Gastroesophageal sphincter (tissue), 4 donors: ENCODE results near the gene PDCD4. TPM values are rescaled to one million over a fixed set of nuclear protein-coding genes. Genes with fewer than 3 reads are reported as not detected.

ENCODE experiments used
- ATAC-seq: fragments of 150-250 bp; one replicate; pipeline ENCODE4 v1.9.1; 2016; ENCODE audit warnings: mild to moderate bottlenecking, moderate library complexity
- H3K27ac ChIP-seq, 4 donors: fragments of 200-600 bp; sonication (generic) in 3 of 4; 1 replicate in 3 of 4; 2 replicates in 1 of 4; pipeline ENCODE4 v1.5.1; 2016 to 2019
- H3K27me3 ChIP-seq: fragments of 200-600 bp; sonication (generic); one replicate; pipeline ENCODE4 v1.5.1; 2019
- H3K36me3 ChIP-seq, 2 donors: fragments of 200-600 bp; sonication (generic); one replicate each; pipeline ENCODE4 v1.5.1; 2019; ENCODE audit warnings: control low read depth in 1 of 2
- H3K4me1 ChIP-seq, 3 donors: fragments of 200-600 bp; sonication (generic); 1 replicate in 2 of 3; 2 replicates in 1 of 3; pipeline ENCODE4 v1.5.1; 2016 to 2019; ENCODE audit warnings: control low read depth in 2 of 3
- H3K4me3 ChIP-seq, 2 donors: fragments of 200-600 bp; sonication (generic); one replicate each; pipeline ENCODE4 v1.5.1; 2019; ENCODE audit warnings: mild to moderate bottlenecking in 1 of 2, moderate library complexity in 1 of 2
- H3K9me3 ChIP-seq, 3 donors: fragments of 200-600 bp; sonication (generic); one replicate each; pipeline ENCODE4 v1.5.1; 2017 to 2019; ENCODE audit warnings: control low read depth in 2 of 3
- EP300 ChIP-seq: sonication (generic); formaldehyde crosslinking; IDR thresholded peaks from one replicate; pipeline ENCODE4 v1.6.1; 2017; ENCODE audit warnings: antibody characterized with exemption, mild to moderate bottlenecking
- POLR2A ChIP-seq, 2 donors: fragments of 450-650 bp; IDR thresholded peaks; one replicate each; pipeline ENCODE4 v1.6.1; 2017; ENCODE audit warnings: antibody characterized with exemption in 2 of 2, mild to moderate bottlenecking in 2 of 2, moderate library complexity in 1 of 2
- POLR2AphosphoS5 ChIP-seq: sonication (generic); formaldehyde crosslinking; IDR thresholded peaks from one replicate; pipeline ENCODE4 v1.6.1; 2017; ENCODE audit warnings: antibody characterized with exemption
- WGBS, 2 donors: methylation state at CpG; one replicate each; pipeline ENCODE4 v1.1.5; 2018; ENCODE audit warnings: low coverage in 1 of 2; 5-methylcytosine and 5-hydroxymethylcytosine counted together
- total RNA-seq, 4 donors: library from RNA; depleted of rRNA; stranded (reverse); fragments of >200 nt; gene quantifications; one replicate each; pipeline ENCODE4 v1.1.0, GENCODE V29; 2016
- TF ChIP-seq, protein P1 (sequence below), 4 experiments: fragments of 200-600 bp in 2 of 4; fragments of 450-650 bp in 2 of 4; sonication (generic) in 1 of 4; IDR thresholded peaks; one replicate each; pipeline ENCODE4 v1.5.1; 2017 to 2019; ENCODE audit warnings: antibody characterized with exemption in 4 of 4, mild to moderate bottlenecking in 2 of 4, moderate library complexity in 2 of 4

PDCD4 gene
- total RNA-seq, 4 donors from 2014 or later = 69.1 to 74.6 (median 72.2) TPM

DNA sequence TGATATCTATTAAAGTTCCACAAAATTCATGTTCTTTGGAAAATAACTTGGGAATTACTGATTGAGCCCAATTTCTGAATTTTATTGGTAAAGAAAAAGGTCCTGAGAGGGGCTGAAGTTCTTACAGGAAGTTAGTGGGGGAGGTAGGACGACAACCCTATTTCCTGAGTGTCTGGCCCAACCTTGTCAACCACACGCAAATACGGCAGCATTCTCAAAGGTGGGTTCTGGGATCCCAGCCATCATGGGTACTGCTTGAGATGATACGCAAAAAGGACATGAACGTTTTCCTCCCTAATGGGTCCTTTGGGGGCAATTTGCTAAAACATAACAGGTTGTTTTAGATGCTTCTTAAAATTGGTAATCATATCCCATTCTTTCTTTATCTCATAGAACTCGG is 2.7 kb upstream of the PDCD4 start:
- H3K9me3 ChIP-seq = no peaks in the 10 kb centered on the region
- TF ChIP-seq EP300 (no peak), POLR2AphosphoS5 (no peak), POLR2A (IDR thresholded peaks at IDR 0.05) (no peak)
- TF ChIP-seq, protein P1, sequence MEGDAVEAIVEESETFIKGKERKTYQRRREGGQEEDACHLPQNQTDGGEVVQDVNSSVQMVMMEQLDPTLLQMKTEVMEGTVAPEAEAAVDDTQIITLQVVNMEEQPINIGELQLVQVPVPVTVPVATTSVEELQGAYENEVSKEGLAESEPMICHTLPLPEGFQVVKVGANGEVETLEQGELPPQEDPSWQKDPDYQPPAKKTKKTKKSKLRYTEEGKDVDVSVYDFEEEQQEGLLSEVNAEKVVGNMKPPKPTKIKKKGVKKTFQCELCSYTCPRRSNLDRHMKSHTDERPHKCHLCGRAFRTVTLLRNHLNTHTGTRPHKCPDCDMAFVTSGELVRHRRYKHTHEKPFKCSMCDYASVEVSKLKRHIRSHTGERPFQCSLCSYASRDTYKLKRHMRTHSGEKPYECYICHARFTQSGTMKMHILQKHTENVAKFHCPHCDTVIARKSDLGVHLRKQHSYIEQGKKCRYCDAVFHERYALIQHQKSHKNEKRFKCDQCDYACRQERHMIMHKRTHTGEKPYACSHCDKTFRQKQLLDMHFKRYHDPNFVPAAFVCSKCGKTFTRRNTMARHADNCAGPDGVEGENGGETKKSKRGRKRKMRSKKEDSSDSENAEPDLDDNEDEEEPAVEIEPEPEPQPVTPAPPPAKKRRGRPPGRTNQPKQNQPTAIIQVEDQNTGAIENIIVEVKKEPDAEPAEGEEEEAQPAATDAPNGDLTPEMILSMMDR (IDR thresholded peaks at IDR 0.05) = no peak
- H3K36me3 ChIP-seq = no peaks in the 10 kb centered on the region
- peaks cover 0 to 38% (median 10%) of the 10 kb centered on the region in 3 donors for H3K4me1 ChIP-seq
- no peak for ATAC-seq
- no peak overlapping the region for H3K4me3 ChIP-seq
- no peaks in the 10 kb centered on the region for H3K27me3 ChIP-seq
- H3K27ac ChIP-seq = no peak overlapping the region
- 82 to 89% methylated on average over 6 of the region's 6 CpGs for WGBS, 2 donors

DNA sequence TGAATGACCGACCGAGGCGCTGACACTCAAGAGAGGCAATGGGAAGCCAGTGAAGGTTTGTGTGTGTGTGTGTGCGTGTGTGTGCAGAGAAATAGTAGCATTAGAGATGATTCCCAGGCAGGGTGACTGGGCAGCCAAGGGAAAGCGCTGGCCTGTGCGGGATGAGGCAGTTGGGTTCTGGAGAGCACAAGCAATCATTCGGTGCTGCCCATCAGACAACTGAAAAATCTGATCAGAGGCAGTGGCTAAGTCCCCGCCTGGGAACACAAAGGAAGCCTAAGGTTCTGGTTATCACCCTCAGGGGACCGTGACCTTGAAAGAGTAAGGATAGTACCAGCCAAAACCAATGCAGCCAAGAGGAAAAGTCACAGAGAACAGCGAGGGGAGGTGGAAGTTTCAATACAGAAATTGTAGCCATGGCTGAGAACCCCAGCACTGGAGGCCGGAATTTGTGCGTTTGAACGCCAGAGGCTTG is 868 bp upstream of the PDCD4 start:
- Histone ChIP-seq H3K27ac (peak overlapping the region; percentile 52 to 100 (median 96)), H3K4me3 (peak overlapping the region in 1 of 2 donors; percentile 76), H3K36me3 (no peaks in the 10 kb centered on the region), H3K27me3 (no peaks in the 10 kb centered on the region), H3K9me3 (no peaks in the 10 kb centered on the region), H3K4me1 (peaks cover 0 to 38% (median 7%) of the 10 kb centered on the region in 3 donors)
- no peak for ATAC-seq
- TF ChIP-seq POLR2A (IDR thresholded peaks at IDR 0.05) = no peak
- TF ChIP-seq, protein P1 (IDR thresholded peaks at IDR 0.05) = no peak
- WGBS, 2 donors = 60 to 62% methylated on average over 11 to 12 of the region's 13 CpGs

DNA sequence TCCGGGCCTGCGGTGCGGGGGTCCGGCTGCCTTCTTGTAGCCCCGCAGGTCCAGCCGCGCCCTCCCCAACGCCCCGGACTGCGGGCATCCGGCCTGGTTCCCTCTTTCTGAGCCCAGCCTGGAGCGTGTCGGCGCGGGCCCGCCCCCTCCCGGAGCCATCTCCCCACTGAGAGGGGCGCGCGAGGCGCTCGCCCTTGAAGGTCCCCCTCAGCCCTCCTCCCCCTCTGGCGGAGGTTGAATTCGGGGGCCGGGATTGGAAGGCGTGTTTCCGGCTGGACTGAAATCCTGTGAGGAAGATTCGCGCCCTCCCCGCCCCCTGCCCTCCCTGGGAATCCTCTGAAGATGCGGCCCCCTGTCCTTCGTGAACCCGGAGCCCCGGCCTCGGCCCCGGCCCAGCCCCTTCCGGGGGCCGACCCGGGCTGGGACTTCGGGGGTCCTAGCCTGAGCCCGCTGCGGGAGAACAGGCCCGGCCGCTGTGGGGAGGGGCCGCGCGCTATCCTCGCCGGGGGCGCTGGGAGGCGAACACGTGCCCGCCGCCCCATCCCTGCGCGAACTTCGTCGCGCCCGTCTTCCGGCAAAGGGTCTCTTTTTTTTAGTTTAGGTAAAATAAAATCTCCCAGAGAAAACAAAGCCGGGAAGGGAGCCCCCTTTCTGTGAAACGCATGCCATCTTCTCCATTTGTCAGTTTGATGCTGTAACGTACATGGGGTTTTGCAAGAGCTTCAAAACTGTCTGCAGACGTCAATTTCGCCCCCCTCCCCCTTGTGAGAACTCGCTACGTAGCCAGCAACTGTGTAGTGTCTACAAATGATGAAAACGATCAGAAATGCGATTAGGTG is 636 bp downstream of the PDCD4 start:
- Histone ChIP-seq H3K4me3 (peak overlapping the region; percentile 74 to 76), H3K27me3 (no peaks in the 10 kb centered on the region), H3K36me3 (peaks cover 0 to 11% of the 10 kb centered on the region in 2 donors), H3K4me1 (peaks cover 4 to 49% (median 7%) of the 10 kb centered on the region in 3 donors), H3K27ac (peak overlapping the region; percentile 84 to 100 (median 96)), H3K9me3 (no peaks in the 10 kb centered on the region)
- 0% methylated on average over 5 to 11 of the region's 70 CpGs for WGBS, 2 donors
- peak; percentile 72 for ATAC-seq
- TF ChIP-seq POLR2A (IDR thresholded peaks at IDR 0.05) = no peak
- no peak for TF ChIP-seq EP300
- TF ChIP-seq, protein P1 (IDR thresholded peaks at IDR 0.05) = peak in 3 of 4 experiments; percentile 3 to 26 (median 4)
- TF ChIP-seq POLR2AphosphoS5 = peak; percentile 66

DNA sequence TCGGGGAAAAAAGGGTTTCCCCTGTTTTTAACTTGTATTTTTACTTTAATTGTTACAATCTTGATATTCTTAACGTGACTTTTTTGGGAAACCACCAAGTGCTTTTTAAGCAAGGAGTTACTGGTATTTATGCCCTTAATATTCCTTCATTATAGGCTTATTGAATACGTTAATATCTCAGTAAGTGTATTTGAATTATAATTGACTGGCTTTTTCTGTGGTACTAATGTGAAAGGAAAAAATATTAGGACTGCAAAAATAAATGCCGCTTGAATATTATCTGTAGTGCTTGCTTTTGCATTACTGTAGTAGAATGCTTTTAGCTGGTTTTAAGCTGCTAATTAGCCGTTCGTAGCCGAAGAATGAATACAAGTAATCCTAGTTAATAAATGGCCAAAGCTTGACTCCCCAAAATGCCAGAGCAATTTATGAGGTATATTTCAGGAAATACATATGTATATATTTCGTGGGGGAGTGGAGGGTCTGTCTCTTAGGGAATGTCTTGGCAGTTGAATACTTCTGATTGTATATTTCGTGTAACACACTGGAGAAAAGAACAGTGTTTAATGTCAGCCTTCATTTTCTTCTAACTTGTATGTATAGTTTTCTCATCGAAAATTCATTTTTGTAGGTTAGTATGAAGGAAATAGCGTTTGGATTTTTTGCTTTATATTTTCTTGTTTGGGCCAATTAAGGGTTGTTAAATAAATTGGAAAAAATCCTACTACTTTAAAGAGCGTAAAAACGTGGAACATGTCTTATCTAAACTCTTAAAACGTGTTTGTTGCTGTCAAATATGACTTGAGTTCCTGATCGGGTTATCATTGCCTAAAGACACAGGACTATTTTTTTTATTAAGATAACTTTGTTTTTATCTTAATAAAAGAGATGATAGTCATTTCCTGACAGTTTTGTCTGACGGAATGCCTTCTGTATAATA is 1.5 kb downstream of the PDCD4 start:
- H3K27me3 ChIP-seq = no peaks in the 10 kb centered on the region
- peak overlapping the region; percentile 84 to 100 (median 96) for H3K27ac ChIP-seq
- peaks cover 4 to 58% (median 5%) of the 10 kb centered on the region in 3 donors for H3K4me1 ChIP-seq
- H3K36me3 ChIP-seq = peaks cover 0 to 18% of the 10 kb centered on the region in 2 donors
- 1 to 3% methylated on average over 16 of the region's 16 CpGs for WGBS, 2 donors
- no peaks in the 10 kb centered on the region for H3K9me3 ChIP-seq
- TF ChIP-seq POLR2A (IDR thresholded peaks at IDR 0.05) = no peak
- TF ChIP-seq POLR2AphosphoS5 = peak; percentile 5
- no peak for TF ChIP-seq EP300
- H3K4me3 ChIP-seq = peak overlapping the region; percentile 74 to 76
- ATAC-seq = no peak

DNA sequence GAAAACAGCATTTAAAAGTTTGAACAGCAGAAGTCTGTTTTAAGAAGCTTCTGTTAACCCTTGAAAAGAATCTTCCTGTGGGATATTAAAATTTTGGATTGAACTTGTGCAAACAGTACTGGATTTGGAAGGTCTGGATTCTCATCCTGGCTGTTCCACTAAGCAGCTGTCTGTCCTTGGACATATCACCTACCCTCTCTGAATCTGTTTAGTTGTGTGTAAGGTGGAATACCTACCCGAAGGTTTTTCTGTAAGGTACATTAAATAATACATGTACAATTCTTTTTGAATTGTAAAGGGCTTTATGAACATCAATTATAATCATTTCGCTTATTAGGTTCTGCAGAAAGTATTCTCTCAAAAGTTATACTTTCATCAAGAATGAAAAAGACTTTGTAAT is 2.2 kb downstream of the PDCD4 start:
- Histone ChIP-seq H3K36me3 (peaks cover 0 to 23% of the 10 kb centered on the region in 2 donors), H3K9me3 (no peaks in the 10 kb centered on the region), H3K4me1 (peaks cover 4 to 63% (median 5%) of the 10 kb centered on the region in 3 donors), H3K27ac (peak overlapping the region in 2 of 4 donors; percentile 94 to 99), H3K4me3 (peak overlapping the region; percentile 74 to 76), H3K27me3 (no peaks in the 10 kb centered on the region)
- ATAC-seq = no peak
- WGBS, 2 donors = 53 to 55% methylated on average over 2 of the region's 2 CpGs
- no peak for TF ChIP-seq POLR2A (IDR thresholded peaks at IDR 0.05)
- no peak for TF ChIP-seq POLR2AphosphoS5
- no peak for TF ChIP-seq EP300
- TF ChIP-seq, protein P1 (IDR thresholded peaks at IDR 0.05) = no peak
